ENCODE data around the gene STX4. TPM values are rescaled to one million over a fixed set of nuclear protein-coding genes. Genes with fewer than 3 reads are reported as not detected.

STX4 gene
- total RNA-seq, 4 donors from 2014 or later = 50.8 to 163 (median 79.7) TPM

DNA sequence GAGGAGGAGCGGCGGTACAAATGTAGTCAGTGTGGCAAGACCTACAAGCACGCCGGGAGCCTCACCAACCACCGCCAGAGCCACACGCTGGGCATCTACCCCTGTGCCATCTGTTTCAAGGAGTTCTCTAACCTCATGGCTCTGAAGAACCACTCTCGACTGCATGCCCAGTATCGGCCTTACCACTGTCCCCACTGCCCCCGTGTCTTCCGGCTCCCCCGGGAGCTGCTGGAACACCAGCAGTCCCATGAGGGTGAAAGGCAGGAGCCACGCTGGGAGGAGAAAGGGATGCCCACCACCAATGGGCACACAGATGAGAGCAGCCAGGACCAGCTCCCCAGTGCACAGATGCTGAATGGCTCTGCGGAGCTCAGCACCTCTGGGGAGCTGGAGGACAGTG is 43.7 kb downstream of the STX4 start:
- TF ChIP-seq POLR2AphosphoS5 (IDR thresholded peaks at IDR 0.05) = no peak
- no peak for TF ChIP-seq EP300 (IDR thresholded peaks at IDR 0.05; ENCODE audit: low read depth)
- TF ChIP-seq POLR2A (IDR thresholded peaks at IDR 0.05) = no peak
- TF ChIP-seq, protein P1, sequence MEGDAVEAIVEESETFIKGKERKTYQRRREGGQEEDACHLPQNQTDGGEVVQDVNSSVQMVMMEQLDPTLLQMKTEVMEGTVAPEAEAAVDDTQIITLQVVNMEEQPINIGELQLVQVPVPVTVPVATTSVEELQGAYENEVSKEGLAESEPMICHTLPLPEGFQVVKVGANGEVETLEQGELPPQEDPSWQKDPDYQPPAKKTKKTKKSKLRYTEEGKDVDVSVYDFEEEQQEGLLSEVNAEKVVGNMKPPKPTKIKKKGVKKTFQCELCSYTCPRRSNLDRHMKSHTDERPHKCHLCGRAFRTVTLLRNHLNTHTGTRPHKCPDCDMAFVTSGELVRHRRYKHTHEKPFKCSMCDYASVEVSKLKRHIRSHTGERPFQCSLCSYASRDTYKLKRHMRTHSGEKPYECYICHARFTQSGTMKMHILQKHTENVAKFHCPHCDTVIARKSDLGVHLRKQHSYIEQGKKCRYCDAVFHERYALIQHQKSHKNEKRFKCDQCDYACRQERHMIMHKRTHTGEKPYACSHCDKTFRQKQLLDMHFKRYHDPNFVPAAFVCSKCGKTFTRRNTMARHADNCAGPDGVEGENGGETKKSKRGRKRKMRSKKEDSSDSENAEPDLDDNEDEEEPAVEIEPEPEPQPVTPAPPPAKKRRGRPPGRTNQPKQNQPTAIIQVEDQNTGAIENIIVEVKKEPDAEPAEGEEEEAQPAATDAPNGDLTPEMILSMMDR (IDR thresholded peaks at IDR 0.05) = no peak
- H3K9me3 ChIP-seq = no peaks in the 10 kb centered on the region
- intact Hi-C loops (cut with DNase I; ENCODE audit: low total_unique reads) = no loop called here
- no peak for DNase-seq
- peaks cover 0 to 46% (median 16%) of the 10 kb centered on the region in 4 donors for H3K36me3 ChIP-seq
- H3K27me3 ChIP-seq = no peaks in the 10 kb centered on the region
- peaks cover 7 to 19% (median 17%) of the 10 kb centered on the region in 4 donors for H3K4me1 ChIP-seq
- H3K4me3 ChIP-seq = no peak overlapping the region
- in situ Hi-C loops (cut with MboI; ENCODE audit: low pct_ligation_motif_present in 1 of 4, low pct_unique_long_range_greater_than_20kb in 1 of 4, low sequenced_read_pairs in 3 of 4) = no loop called here
- H3K27ac ChIP-seq = no peak overlapping the region
- 98% methylated on average over 13 of the region's 13 CpGs; no CpG with 5 or more reads in 1 of the 2 donors for WGBS, 2 donors (ENCODE audit: low coverage in 1 of 2)

GRCh38 chr16:31077592-31078396 is 44.4 kb downstream of the STX4 start:
- DNase-seq = no peak
- Histone ChIP-seq H3K4me1 (peaks cover 6 to 12% (median 10%) of the 10 kb centered on the region in 4 donors), H3K4me3 (no peak overlapping the region), H3K27ac (no peak overlapping the region), H3K36me3 (peaks cover 0 to 46% (median 16%) of the 10 kb centered on the region in 4 donors), H3K9me3 (no peaks in the 10 kb centered on the region), H3K27me3 (no peaks in the 10 kb centered on the region)
- in situ Hi-C loops (cut with MboI; ENCODE audit: low pct_ligation_motif_present in 1 of 4, low pct_unique_long_range_greater_than_20kb in 1 of 4, low sequenced_read_pairs in 3 of 4) = no loop called here
- intact Hi-C loops (cut with DNase I; ENCODE audit: low total_unique reads) = no loop called here
- WGBS, 2 donors (ENCODE audit: low coverage in 1 of 2) = 95% methylated on average over 28 of the region's 30 CpGs; no CpG with 5 or more reads in 1 of the 2 donors
- no peak for TF ChIP-seq POLR2AphosphoS5 (IDR thresholded peaks at IDR 0.05)

DNA sequence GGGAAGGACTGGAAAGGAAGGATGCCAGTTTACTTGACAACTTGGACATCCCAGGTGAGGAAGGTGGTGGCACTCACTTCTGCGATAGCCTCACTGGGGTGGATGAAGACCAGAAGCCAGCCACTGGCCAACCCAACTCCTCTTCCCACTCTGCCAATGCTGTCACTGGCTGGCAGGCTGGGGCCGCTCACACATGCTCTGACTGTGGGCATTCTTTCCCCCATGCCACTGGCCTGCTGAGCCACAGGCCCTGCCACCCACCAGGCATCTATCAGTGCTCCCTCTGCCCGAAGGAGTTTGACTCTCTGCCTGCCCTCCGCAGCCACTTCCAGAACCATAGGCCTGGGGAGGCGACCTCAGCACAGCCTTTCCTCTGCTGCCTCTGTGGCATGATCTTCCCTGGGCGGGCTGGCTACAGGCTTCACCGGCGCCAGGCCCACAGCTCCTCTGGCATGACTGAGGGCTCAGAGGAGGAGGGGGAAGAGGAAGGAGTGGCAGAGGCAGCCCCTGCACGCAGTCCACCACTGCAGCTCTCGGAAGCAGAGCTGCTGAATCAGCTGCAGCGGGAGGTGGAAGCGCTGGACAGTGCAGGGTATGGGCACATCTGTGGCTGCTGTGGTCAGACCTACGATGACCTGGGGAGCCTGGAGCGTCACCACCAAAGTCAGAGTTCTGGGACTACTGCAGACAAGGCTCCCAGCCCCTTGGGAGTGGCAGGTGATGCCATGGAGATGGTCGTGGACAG is 45.4 kb downstream of the STX4 start:
- Histone ChIP-seq H3K4me1 (peaks cover 6 to 11% (median 10%) of the 10 kb centered on the region in 4 donors), H3K4me3 (no peak overlapping the region), H3K36me3 (peaks cover 0 to 46% (median 16%) of the 10 kb centered on the region in 4 donors), H3K27ac (no peak overlapping the region), H3K9me3 (no peaks in the 10 kb centered on the region), H3K27me3 (no peaks in the 10 kb centered on the region)
- 92% methylated on average over 15 of the region's 15 CpGs; no CpG with 5 or more reads in 1 of the 2 donors for WGBS, 2 donors (ENCODE audit: low coverage in 1 of 2)
- no peak for TF ChIP-seq POLR2AphosphoS5 (IDR thresholded peaks at IDR 0.05)
- no peak for TF ChIP-seq POLR2A (IDR thresholded peaks at IDR 0.05)
- TF ChIP-seq EP300 (IDR thresholded peaks at IDR 0.05; ENCODE audit: low read depth) = no peak
- TF ChIP-seq, protein P1 (IDR thresholded peaks at IDR 0.05) = no peak
- DNase-seq = no peak
- intact Hi-C loops (cut with DNase I; ENCODE audit: low total_unique reads) = no loop called here
- in situ Hi-C loops (cut with MboI; ENCODE audit: low pct_ligation_motif_present in 1 of 4, low pct_unique_long_range_greater_than_20kb in 1 of 4, low sequenced_read_pairs in 3 of 4) = no loop called here

GRCh38 chr16:31079342-31079944 is 46.1 kb downstream of the STX4 start:
- intact Hi-C loops (cut with DNase I; ENCODE audit: low total_unique reads) (no loop called here), in situ Hi-C loops (cut with MboI; ENCODE audit: low pct_ligation_motif_present in 1 of 4, low pct_unique_long_range_greater_than_20kb in 1 of 4, low sequenced_read_pairs in 3 of 4) (no loop called here)
- WGBS, 2 donors (ENCODE audit: low coverage in 1 of 2) = 88% methylated on average over 13 of the region's 13 CpGs; no CpG with 5 or more reads in 1 of the 2 donors
- Histone ChIP-seq H3K27me3 (no peaks in the 10 kb centered on the region), H3K27ac (no peak overlapping the region), H3K36me3 (peaks cover 0 to 46% (median 16%) of the 10 kb centered on the region in 4 donors), H3K4me1 (peaks cover 6 to 11% (median 10%) of the 10 kb centered on the region in 4 donors), H3K4me3 (no peak overlapping the region), H3K9me3 (no peaks in the 10 kb centered on the region)
- DNase-seq = no peak
- TF ChIP-seq, protein P1 (IDR thresholded peaks at IDR 0.05) = no peak
- no peak for TF ChIP-seq POLR2AphosphoS5 (IDR thresholded peaks at IDR 0.05)
